ENCODE data around the gene IPO7. TPM values are rescaled to one million over a fixed set of nuclear protein-coding genes. Genes with fewer than 3 reads are reported as not detected.

The IPO7 gene
- total and polyA plus RNA-seq, 2 donors (not counting 3 experiments of a cell fraction or from before 2014, with no cell fraction given): 32.9 to 170 TPM

GRCh38 chr11:9380773-9381172 lies 3.7 kb upstream of the IPO7 start:
- H3K27me3 ChIP-seq (ENCODE audit: control insufficient read depth in 2 of 2, insufficient read depth in 2 of 2, low read length in 2 of 2): no peaks in the 10 kb centered on the region
- intact Hi-C loops (cut with micrococcal nuclease): loop anchor here (10.0 kb wide), 2 partner anchors 206 to 366 kb away; no protein-coding TSS in a partner anchor
- no peak for FAIRE-seq

More at GRCh38 chr11:9380773-9381172, 3.7 kb upstream of the IPO7 start:
- Histone ChIP-seq H3K36me3 (ENCODE audit: control insufficient read depth in 2 of 2, extremely low read depth in 1 of 2, insufficient read depth in 2 of 2, low read length in 2 of 2) (no peaks in the 10 kb centered on the region), H3K79me2 (ENCODE audit: control insufficient read depth, insufficient read depth, low read length) (peaks cover 13% of the 10 kb centered on the region), H4K20me1 (replicated peaks; ENCODE audit: control insufficient read depth, extremely low read depth, insufficient read depth, low read length) (peaks cover 5% of the 10 kb centered on the region), H3K4me2 (ENCODE audit: insufficient read depth, low read length) (no peak overlapping the region), H3K9ac (replicated peaks; ENCODE audit: extremely low read depth, insufficient read depth, low read length) (no peak overlapping the region), H3K4me3 (replicated peaks in 1 of 3; ENCODE audit: insufficient read depth in 1 of 3, low read depth in 1 of 3, low read length in 3 of 3) (no peak overlapping the region), H3K4me1 (ENCODE audit: control insufficient read depth, extremely low read depth, insufficient read depth, low read length) (peaks cover 3% of the 10 kb centered on the region), H3K9me3 (replicated peaks; ENCODE audit: control insufficient read depth, insufficient read depth, low read length) (no peaks in the 10 kb centered on the region), H3K9me1 (replicated peaks; ENCODE audit: control insufficient read depth, extremely low read depth, insufficient read depth, low read length) (no peaks in the 10 kb centered on the region), H2AFZ (ENCODE audit: low read depth, low read length) (no peak overlapping the region), H3K27ac (ENCODE audit: insufficient read depth, low read depth, low read length) (no peak overlapping the region)
- ChIA-PET POLR2A (no interaction called here), CTCF (interaction anchor here (1.1 kb wide), 1 partner anchor 20 kb away, joined by 4 read pairs; no protein-coding TSS in a partner anchor)
- TF ChIP-seq EZH2 (IDR thresholded peaks at IDR 0.05; ENCODE audit: borderline replicate concordance, low read depth, low read length, severe bottlenecking) (no peak), POLR2AphosphoS5 (IDR thresholded peaks at IDR 0.05; ENCODE audit: insufficient read depth, low read depth, low read length) (no peak), MYC (IDR thresholded peaks at IDR 0.05; ENCODE audit: low read depth, low read length) (no peak), FOS (IDR thresholded peaks at IDR 0.05; ENCODE audit: borderline replicate concordance, insufficient read depth, low read length) (no peak), JUN (IDR thresholded peaks at IDR 0.05; ENCODE audit: borderline replicate concordance, insufficient read depth, insufficient read length, low read depth) (no peak), MAX (IDR thresholded peaks at IDR 0.05; ENCODE audit: insufficient read depth, insufficient read length) (no peak), GATA2 (IDR thresholded peaks at IDR 0.05; ENCODE audit: insufficient read depth, insufficient read length, low read depth, low read length) (no peak), POLR2A (IDR thresholded peaks at IDR 0.05; ENCODE audit: low read depth, low read length) (no peak), CTCF (IDR thresholded peaks at IDR 0.05; ENCODE audit: extremely low read depth in 1 of 2, insufficient read depth in 1 of 2, low read depth in 1 of 2, low read length in 2 of 2) (no peak)
- dilution Hi-C loops (cut with MboI; ENCODE audit: extremely low pct_ligation_motif_present, low sequenced_read_pairs): no loop called here
- BruUV-seq (replicated peaks): no TSS peak
- no peak for DNase-seq (ENCODE audit: low read depth, low spot score)
